BE2C (cell line): ENCODE measurements around the gene CFDP1.

Source experiments
- DNase-seq: peaks from one replicate; pipeline ENCODE4 v3.0.0-alpha.2; 2020
- H3K27me3 ChIP-seq: fragments of 250-450 bp; sonication (Bioruptor Pico); 2 replicates; pipeline ENCODE4 v1.5.1; 2020; ENCODE audit warnings: mild to moderate bottlenecking
- H3K36me3 ChIP-seq: fragments of 250-450 bp; sonication (Bioruptor Pico); 2 replicates; pipeline ENCODE4 v1.5.1; 2020; ENCODE audit warnings: mild to moderate bottlenecking
- H3K4me1 ChIP-seq: fragments of 250-450 bp; sonication (Bioruptor Pico); 2 replicates; pipeline ENCODE4 v1.5.1; 2020
- H3K4me3 ChIP-seq: 2 replicates; pipeline ENCODE4 v1.5.1; 2011; ENCODE audit warnings: low read depth, low read length
- H3K9me3 ChIP-seq: fragments of 250-450 bp; sonication (Bioruptor Pico); 2 replicates; pipeline ENCODE4 v1.5.1; 2020
- TF ChIP-seq, protein P1 (sequence below): IDR thresholded peaks from 2 replicates; pipeline ENCODE4 v1.5.1; 2012; ENCODE audit warnings: mild to moderate bottlenecking, low read depth, low read length

Gene CFDP1

GRCh38 chr16:75341564-75342307 is 91.6 kb downstream of the CFDP1 start:
- Histone ChIP-seq H3K9me3 (no peaks in the 10 kb centered on the region), H3K36me3 (no peaks in the 10 kb centered on the region), H3K27me3 (no peaks in the 10 kb centered on the region), H3K4me3 (no peak overlapping the region), H3K4me1 (peaks cover 6% of the 10 kb centered on the region; the same call in 1 of the 2 replicates)
- no peak for DNase-seq
- TF ChIP-seq, protein P1, sequence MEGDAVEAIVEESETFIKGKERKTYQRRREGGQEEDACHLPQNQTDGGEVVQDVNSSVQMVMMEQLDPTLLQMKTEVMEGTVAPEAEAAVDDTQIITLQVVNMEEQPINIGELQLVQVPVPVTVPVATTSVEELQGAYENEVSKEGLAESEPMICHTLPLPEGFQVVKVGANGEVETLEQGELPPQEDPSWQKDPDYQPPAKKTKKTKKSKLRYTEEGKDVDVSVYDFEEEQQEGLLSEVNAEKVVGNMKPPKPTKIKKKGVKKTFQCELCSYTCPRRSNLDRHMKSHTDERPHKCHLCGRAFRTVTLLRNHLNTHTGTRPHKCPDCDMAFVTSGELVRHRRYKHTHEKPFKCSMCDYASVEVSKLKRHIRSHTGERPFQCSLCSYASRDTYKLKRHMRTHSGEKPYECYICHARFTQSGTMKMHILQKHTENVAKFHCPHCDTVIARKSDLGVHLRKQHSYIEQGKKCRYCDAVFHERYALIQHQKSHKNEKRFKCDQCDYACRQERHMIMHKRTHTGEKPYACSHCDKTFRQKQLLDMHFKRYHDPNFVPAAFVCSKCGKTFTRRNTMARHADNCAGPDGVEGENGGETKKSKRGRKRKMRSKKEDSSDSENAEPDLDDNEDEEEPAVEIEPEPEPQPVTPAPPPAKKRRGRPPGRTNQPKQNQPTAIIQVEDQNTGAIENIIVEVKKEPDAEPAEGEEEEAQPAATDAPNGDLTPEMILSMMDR = no peak

GRCh38 chr16:75340741-75341491 is 92.4 kb downstream of the CFDP1 start:
- no peaks in the 10 kb centered on the region for H3K27me3 ChIP-seq
- no peak for DNase-seq
- TF ChIP-seq, protein P1 = no peak
- no peaks in the 10 kb centered on the region for H3K36me3 ChIP-seq
- no peaks in the 10 kb centered on the region for H3K9me3 ChIP-seq
- H3K4me1 ChIP-seq = peaks cover 6% of the 10 kb centered on the region; the same call in 1 of the 2 replicates
- no peak overlapping the region for H3K4me3 ChIP-seq

DNA sequence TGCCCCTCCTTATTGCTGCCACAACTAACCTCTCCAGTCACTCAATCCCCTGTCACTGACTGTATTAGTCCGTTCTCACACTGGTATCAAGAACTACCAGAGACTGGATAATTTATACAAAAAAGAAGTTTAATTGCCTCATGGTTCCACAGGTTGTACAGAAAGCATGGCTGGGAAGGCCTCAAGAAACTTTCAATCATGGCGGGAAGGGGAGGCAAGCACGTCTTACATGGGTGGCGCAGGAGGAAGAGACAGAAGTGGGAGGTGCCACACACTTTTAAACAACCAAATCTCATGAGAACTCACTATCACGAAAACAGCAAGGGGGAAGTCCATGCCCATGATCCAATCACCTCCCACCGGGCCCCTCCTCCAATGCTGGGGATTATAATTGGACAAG is 95.9 kb downstream of the CFDP1 start:
- Histone ChIP-seq H3K9me3 (no peaks in the 10 kb centered on the region), H3K4me3 (no peak overlapping the region), H3K36me3 (no peaks in the 10 kb centered on the region), H3K4me1 (peaks cover 6% of the 10 kb centered on the region; the same call in 1 of the 2 replicates), H3K27me3 (no peaks in the 10 kb centered on the region)
- TF ChIP-seq, protein P1 = no peak
- no peak for DNase-seq

DNA sequence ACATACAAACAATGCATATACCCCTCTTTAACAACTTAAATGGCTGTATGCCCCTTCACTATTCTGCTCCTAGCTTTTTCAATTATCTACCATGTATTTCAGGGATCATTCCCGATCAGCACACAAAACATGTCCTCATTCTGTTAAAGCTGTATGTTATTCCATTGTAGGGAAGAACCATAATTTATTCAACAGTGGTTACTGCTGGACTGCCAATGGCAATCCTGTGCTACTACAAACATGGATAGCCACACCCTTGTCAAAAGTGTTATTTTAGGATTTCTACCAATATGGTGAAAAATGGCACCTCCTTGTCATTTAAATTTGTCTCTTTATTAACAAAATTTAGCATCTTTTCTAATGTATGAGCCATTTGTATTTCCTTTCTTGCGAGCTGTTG is 96.8 kb downstream of the CFDP1 start:
- peaks cover 5% of the 10 kb centered on the region; the same call in 1 of the 2 replicates for H3K36me3 ChIP-seq
- no peaks in the 10 kb centered on the region for H3K9me3 ChIP-seq
- peaks cover 4% of the 10 kb centered on the region; the same call in 1 of the 2 replicates for H3K4me1 ChIP-seq
- no peak for DNase-seq
- no peaks in the 10 kb centered on the region for H3K27me3 ChIP-seq
- TF ChIP-seq, protein P1 = no peak
- no peak overlapping the region for H3K4me3 ChIP-seq

DNA sequence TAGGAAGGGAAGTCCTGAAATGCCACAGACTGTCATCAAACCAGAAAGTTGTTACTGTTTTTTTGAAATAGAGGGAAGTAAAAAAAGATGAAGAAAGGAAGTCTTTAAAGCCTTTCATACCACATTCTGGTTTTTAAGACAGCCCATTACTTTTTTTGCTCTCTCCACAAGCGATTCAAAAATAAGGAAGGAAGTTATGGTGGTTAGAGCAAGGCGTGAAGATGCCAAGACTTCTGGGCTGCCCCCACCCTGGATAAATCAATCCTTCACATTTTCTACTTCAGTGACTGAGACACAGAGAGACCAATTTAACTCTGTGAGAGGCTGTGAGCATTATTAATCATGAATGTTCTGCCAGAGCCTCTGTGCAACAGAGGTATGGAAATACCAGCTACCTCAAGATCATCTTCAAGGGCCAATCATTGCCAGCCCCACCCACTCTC is 99.6 kb downstream of the CFDP1 start:
- DNase-seq = no peak
- TF ChIP-seq, protein P1 = no peak
- H3K4me1 ChIP-seq = no peaks in the 10 kb centered on the region; the same call in 1 of the 2 replicates
- peaks cover 5% of the 10 kb centered on the region; the same call in 1 of the 2 replicates for H3K36me3 ChIP-seq
- H3K9me3 ChIP-seq = no peaks in the 10 kb centered on the region
- no peaks in the 10 kb centered on the region for H3K27me3 ChIP-seq
- H3K4me3 ChIP-seq = no peak overlapping the region
